Effector CD4-positive, alpha-beta T cell (primary cell): ENCODE results near the gene PPP1R27.

Source experiments
- DNase-seq: peaks from one replicate; pipeline ENCODE4 v3.0.0-alpha.2; 2020

The PPP1R27 gene

DNA sequence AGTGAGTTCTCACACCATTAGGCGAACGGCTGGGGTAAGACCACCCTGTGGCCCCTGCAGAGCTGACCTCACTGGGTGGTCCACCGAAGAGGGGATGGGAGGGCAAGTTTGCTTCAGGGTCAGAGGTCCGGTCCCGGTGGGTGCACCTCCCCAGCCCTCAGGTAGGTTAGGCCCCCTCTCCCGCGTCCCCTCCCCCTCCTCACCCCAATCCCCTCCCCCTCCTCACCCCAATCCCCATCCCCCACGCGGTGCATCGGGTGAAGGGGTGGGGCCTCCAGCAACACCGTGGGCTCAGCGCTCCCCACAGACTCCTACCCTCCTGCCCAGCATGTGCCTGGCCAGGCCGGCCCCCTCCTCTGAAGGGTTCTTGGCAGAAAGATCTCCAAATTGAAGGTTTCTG, 15.1 kb downstream of the PPP1R27 start:
- no peak for DNase-seq

GRCh38 chr17:81817758-81818147, 17.1 kb downstream of the PPP1R27 start:
- DNase-seq = no peak

DNA sequence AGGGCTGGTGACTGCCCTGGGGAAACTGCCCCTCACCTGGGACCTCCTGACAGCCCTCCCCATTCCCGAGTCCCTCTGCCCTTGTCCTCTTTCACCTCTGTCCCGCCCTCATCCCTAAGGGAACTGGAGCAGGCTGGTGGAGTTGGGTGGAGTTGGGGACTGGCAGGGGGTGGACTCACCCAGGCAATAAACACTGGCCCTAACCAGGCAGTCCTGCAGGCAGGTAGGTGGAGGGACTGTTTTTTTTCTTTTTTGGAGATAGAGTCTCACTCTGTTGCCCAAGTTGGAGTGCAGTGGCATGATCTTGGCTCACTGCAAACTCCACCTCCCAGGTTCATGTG, 19.2 kb downstream of the PPP1R27 start:
- no peak for DNase-seq

GRCh38 chr17:81814748-81815645, 19.9 kb downstream of the PPP1R27 start:
- no peak for DNase-seq

- no peak for DNase-seq
Observed at GRCh38 chr17:81813861-81814683, 20.8 kb downstream of the PPP1R27 start.

DNA sequence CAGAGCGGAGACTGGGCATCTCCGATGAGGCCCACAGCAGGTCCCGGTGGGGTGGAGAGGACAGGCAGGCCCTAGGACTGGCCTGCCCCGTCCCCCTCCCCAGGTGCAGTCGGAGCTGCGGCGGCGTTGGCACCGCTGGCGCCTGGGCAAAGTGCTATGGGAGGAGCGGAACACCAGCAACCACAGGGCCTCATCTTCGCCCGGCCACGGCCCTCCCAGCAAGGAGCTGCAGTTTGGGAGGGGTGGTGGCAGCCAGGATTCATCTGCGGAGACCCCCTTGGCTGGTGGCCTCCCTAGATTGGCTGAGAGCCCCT, 21.5 kb downstream of the PPP1R27 start:
- no peak for DNase-seq

DNA sequence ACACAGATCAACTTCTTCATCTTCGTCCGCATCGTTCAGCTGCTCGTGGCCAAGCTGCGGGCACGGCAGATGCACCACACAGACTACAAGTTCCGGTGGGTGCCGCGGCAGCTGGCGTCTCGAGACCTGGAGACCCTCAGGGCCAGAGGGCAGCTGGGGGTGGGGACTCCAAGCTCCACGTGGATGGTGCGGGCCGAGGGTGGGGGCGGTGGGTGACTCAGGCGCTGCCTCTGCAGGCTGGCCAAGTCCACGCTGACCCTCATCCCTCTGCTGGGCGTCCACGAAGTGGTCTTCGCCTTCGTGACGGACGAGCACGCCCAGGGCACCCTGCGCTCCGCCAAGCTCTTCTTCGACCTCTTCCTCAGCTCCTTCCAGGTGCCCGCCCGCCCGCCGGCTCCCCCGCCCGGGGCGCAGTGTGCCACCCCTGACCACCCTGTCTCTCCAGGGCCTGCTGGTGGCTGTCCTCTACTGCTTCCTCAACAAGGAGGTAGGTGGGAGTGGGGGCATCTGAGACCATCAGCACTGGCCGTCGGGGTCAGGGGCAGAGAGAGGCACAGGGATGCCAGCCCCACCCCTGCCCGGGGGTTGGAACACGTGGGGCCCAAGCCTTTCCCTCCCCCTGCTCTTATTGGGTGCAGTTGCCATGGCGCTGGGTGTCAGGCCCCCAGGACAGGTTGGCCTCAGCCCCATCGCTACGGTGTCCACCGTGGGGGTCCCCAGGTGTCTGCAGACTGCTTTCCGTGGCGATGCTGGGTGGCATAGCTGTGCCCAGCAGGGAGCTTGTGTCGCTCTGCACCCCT, 22.1 kb downstream of the PPP1R27 start:
- no peak for DNase-seq

DNA sequence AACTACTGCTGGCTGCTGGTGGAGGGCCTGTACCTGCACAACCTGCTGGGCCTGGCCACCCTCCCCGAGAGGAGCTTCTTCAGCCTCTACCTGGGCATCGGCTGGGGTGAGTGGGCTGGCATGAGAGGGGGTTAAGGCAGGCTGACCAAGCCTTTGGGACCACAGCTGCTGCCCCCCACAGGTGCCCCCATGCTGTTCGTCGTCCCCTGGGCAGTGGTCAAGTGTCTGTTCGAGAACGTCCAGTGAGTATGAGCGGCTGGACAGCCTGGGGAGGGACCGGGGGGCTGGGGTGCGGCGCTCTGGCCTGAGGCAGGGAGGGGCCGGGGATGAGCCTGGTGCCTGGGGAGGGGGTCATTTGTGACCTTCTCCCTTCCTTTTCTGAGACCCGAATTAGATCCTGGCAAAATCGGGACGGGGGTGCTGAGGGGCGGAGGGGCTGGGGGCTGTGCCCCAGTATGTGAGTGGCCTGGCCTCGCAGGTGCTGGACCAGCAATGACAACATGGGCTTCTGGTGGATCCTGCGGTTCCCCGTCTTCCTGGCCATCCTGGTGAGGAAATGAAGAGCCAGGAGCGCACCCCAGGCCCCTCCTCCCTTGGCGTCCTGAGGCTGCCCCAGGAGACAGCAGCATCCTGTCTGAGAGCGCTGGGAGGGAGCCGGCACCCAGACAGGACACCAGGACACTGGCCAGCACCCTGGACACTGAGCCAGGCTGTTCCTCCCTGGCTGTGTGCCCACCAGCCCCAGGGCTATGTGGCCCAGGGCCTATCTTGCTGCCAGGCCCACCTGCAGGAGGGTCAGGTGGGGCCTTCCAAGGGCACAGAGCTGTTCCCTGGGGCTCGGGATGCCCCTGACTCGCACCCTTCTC, 22.9 kb downstream of the PPP1R27 start:
- no peak for DNase-seq

DNA sequence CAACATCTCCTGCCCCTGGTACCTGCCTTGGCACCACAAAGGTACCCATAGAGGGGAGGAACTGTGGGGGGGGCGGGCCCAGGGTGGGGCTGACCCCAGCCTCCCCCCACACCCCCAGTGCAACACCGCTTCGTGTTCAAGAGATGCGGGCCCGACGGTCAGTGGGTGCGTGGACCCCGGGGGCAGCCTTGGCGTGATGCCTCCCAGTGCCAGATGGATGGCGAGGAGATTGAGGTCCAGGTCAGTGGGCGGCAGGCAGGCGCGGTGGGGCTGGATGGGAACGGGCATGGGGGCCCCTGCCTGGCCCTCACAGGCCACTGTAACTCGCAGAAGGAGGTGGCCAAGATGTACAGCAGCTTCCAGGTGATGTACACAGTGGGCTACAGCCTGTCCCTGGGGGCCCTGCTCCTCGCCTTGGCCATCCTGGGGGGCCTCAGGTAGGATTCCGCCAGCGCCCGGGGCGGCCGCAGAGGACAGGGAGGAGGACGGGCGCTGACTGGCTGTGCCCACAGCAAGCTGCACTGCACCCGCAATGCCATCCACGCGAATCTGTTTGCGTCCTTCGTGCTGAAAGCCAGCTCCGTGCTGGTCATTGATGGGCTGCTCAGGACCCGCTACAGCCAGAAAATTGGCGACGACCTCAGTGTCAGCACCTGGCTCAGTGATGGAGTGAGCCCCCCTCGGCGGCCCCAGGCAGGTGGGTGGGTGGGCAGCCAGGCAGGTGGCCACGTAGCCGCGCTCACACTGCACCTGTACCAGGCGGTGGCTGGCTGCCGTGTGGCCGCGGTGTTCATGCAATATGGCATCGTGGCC, 23.8 kb downstream of the PPP1R27 start:
- no peak for DNase-seq

DNA sequence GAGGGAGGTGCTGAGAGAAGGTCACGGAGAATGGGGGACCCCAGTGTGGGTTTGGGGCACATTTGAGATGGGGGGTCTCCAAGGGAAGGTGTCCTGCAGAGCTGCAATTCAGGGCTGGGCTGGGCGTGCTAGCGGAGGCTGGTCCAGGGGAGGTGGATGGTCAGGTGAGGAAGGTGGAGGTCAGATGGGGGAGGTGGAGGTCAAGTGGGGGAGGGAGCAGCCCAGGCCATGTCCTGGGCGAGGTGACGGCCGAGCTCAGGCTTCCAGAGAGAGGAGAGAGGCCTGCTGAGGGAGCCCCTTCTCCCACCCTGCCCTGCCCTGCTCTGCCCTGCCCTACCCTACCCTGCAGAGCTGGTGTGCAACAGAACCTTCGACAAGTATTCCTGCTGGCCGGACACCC, 24.4 kb downstream of the PPP1R27 start:
- no peak for DNase-seq

GRCh38 chr17:81809556-81809998, 25.3 kb downstream of the PPP1R27 start:
- no peak for DNase-seq

GRCh38 chr17:81808778-81809555, 25.9 kb downstream of the PPP1R27 start:
- no peak for DNase-seq

- DNase-seq = no peak
Observed at GRCh38 chr17:81807839-81808238, 27.0 kb downstream of the PPP1R27 start.

DNA sequence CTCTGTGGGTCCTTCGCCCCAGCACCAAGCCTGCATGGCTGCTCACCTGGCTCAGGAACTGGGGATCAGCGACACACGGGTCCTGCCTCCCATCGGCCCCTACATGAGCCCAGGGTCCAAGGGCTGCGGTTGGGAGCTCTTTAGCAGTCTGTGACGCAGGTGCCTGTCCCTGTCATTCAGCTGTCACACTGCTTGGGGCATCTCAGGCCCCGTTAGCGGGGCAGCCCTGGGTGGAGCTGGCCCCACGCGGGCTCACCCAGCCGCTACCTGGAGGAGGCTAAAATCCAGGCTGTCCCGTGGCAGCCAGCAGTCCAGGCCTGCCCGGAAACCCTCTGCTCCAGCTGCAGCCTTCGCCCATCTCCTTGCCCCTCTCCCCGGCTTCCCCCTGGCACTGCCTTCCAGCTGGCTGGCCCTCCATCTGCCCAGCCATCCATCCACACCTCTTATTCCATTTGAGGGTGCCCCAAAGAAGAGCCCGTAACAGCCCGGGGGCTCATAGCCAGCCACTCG, 27.6 kb downstream of the PPP1R27 start:
- no peak for DNase-seq

DNA sequence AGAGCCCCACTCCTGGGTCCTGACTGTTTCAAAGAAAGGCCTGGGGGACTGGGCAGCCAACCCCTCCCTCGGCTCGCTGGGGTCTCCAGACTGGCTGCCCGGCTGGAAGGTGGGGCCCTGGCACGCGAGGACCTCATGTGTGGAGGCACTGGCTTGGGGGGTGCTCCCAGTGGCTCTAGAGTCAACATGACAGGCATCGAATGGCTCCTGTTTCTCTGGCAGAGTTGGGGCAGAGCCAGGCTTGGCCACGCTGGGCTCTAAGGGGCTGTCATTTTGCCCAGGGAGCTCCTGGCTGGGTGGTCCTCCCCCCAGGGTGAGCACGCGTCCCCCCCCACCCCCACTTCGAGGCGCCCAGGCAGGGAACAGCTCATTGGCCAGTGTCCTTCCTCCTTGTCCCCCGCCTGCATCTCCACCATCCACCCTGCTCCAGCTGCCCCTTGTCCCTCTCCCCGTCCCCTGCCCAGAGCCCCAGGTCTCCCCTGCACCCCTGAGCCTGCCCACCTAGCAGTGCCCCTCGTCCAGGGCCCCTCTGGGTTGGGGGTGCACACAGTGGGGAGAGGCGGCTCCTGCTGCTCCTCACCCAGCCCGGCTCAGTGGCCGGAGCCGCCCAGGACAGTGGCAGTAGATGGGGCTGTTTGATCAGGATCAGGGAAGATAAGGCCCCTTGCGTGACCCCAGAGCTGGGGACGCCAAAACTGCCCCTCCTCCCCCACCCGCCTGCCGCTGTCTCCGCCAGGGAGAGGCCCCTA, 28.2 kb downstream of the PPP1R27 start:
- no peak for DNase-seq

DNA sequence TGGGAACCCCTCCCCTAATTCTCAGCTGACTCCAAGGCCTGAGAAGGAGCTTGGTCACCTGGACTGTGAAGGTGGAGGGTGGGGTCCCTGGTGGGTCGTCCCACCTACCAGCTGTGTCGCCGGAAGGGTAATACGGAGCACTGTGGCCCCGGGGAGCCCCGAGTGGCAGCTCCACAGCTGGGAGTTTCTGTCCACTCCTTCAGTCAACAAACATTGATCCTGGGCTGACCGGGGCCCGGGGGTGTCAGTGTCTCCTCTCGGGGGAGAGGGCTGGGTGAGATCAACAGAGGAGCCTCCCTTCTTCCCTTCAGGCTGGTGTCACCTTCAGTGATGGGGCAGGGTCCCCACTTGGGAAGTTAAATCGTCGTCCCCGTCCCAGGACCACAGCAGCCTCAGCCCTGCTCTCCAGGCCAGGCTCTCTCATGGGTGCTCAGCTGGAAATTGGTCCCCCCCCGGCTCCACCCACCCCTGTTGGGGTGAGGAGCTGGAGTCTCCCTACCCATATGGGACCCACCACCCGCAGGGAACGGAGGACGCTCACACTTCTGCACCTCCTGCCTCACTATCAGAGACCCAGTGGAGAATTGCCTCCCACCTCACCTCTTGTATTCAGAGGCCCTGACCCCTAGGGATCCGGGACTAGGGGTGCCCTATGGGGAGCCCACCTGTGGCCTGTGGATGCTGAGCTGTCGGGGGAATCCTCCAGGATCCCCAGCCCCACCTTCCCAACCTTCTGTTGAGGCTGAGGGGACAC, 29.0 kb downstream of the PPP1R27 start:
- DNase-seq = no peak

- no peak for DNase-seq
Observed at GRCh38 chr17:81804559-81805399, 30.1 kb downstream of the PPP1R27 start.
